NCI-H2171 treated with DMSO at 0.1 percent for 48 hours (cell line): ENCODE data around the gene RILPL1.

ENCODE experiments used
- DNase-seq: peaks from one replicate; lab custom pipeline; 2025; lab: John Stamatoyannopoulos, UW

RILPL1 gene

DNA sequence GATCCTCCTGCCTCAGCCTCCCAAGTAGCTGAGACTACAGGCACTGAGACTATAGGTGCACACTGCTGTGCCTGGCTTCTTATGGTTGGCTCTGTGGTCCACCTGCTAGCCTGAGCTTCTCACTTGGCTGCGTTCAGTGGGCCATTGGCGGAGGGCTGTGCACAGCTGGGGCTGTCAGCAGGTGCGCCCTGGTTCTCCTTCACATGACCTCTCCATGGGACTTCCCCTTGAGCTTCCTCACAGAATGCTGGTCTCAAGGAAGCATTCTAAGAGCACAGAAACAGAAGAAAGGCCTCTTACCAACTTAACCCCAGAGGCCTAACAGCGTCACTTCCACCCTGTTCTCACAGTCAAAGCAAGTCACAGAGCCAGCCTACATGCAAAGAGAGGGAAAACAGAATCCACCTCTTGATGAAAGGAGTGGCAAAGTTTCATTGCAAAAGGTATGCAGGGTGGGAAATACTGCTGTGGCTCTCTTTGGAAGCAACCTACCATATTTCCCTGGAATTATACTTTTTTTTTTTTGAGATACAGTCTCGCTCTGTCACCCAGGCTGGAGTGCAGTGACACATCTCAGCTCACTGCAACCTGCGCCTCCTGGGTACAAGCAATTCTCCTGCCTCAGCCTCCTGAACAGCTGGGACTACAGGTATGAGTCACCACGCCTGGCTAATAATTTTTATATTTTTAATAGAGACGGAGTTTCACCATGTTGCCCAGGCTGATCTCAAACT, 106.3 kb downstream of the RILPL1 start:
- DNase-seq: no peak

DNA sequence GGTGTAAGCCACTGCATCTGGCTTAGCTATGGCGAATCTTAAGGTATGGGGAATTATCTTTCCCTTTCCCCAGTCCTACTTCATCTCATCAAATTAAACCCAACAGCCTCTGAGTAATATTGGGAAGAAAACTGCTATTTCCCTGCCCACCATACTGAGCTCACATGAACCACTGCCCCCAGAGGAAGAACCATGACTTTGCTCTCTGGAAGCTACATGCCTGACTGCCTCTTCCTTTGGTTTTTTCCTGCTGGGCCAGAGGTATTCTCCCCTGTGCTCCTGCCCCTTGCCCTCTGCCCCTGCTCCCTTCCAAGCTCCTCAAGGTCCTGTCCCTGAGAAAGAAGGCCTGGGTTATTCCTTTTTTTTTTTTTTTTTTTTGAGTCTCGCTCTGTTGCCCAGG, 112.2 kb downstream of the RILPL1 start:
- DNase-seq: no peak
